Measurements from ENCODE around the gene CPEB4. TPM values are rescaled to one million over a fixed set of nuclear protein-coding genes. Genes with fewer than 3 reads are reported as not detected.

The CPEB4 gene
- total and polyA plus RNA-seq, 9 of the 15 experiments (the other 6 are each of a cell fraction or from before 2014, with no cell fraction given): 7.4 to 21.3 (median 12.4) TPM

DNA sequence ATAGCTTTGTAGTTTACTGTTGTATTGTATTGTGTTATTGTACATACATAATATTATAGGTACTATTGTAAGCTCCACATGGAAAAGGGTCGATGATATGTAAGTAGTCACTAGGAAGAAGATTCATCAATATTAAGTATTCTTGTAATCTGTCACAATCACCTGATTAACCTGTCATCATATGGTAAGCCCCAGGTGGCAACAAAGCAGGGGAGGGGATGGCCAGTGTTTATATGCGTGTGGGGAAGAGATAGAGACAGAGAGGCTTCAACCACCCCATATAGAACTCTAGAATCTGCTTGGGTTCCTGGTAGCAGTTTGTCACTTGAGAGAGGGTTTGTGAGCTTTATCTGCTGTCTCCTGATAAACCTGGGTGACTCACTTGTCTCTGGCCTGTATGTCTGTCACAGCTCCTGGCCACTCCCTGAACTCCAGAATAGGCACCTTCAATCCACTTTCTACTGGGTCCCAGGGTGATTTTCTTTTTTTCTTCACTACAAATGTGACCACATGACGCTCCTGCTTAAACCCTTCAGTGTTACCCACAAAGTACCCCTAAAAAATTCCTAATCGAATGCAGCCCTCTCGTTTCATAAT lies 48.9 kb upstream of the CPEB4 start (continued):
- TF ChIP-seq, protein P1, sequence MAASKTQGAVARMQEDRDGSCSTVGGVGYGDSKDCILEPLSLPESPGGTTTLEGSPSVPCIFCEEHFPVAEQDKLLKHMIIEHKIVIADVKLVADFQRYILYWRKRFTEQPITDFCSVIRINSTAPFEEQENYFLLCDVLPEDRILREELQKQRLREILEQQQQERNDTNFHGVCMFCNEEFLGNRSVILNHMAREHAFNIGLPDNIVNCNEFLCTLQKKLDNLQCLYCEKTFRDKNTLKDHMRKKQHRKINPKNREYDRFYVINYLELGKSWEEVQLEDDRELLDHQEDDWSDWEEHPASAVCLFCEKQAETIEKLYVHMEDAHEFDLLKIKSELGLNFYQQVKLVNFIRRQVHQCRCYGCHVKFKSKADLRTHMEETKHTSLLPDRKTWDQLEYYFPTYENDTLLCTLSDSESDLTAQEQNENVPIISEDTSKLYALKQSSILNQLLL (CRISPR knock-in tag; IDR thresholded peaks at IDR 0.05; ENCODE audit: borderline replicate concordance): no peak
- peak; percentile 85 to 97; a peak in 3 of 4 replicates for TF ChIP-seq HDAC1 (IDR thresholded peaks at IDR 0.05)
- TF ChIP-seq MEF2D (tag; conservative IDR thresholded peaks at IDR 0.05; ENCODE audit: low read depth): peak; percentile 67
- TF ChIP-seq NCOA6 (IDR thresholded peaks at IDR 0.05): no peak
- no peak for TF ChIP-seq GTF2A2 (tag; IDR thresholded peaks at IDR 0.05)
- no peak for TF ChIP-seq ZNF282 (CRISPR knock-in tag; IDR thresholded peaks at IDR 0.05)
- TF ChIP-seq ZNF551 (CRISPR knock-in tag; IDR thresholded peaks at IDR 0.05): no peak
- TF ChIP-seq RBM17 (IDR thresholded peaks at IDR 0.05; ENCODE audit: borderline replicate concordance, low read depth, low read length): no peak
- TF ChIP-seq, protein P2, sequence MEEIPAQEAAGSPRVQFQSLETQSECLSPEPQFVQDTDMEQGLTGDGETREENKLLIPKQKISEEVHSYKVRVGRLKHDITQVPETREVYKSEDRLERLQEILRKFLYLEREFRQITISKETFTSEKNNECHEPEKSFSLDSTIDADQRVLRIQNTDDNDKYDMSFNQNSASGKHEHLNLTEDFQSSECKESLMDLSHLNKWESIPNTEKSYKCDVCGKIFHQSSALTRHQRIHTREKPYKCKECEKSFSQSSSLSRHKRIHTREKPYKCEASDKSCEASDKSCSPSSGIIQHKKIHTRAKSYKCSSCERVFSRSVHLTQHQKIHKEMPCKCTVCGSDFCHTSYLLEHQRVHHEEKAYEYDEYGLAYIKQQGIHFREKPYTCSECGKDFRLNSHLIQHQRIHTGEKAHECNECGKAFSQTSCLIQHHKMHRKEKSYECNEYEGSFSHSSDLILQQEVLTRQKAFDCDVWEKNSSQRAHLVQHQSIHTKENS (CRISPR knock-in tag; IDR thresholded peaks at IDR 0.05): no peak
- TF ChIP-seq ZNF584 (CRISPR knock-in tag; IDR thresholded peaks at IDR 0.05; ENCODE audit: low read depth): peak; percentile 75
- no peak for TF ChIP-seq KDM4B (IDR thresholded peaks at IDR 0.05; ENCODE audit: borderline replicate concordance in 2 of 2, low read depth in 1 of 2)
- TF ChIP-seq, protein P3, sequence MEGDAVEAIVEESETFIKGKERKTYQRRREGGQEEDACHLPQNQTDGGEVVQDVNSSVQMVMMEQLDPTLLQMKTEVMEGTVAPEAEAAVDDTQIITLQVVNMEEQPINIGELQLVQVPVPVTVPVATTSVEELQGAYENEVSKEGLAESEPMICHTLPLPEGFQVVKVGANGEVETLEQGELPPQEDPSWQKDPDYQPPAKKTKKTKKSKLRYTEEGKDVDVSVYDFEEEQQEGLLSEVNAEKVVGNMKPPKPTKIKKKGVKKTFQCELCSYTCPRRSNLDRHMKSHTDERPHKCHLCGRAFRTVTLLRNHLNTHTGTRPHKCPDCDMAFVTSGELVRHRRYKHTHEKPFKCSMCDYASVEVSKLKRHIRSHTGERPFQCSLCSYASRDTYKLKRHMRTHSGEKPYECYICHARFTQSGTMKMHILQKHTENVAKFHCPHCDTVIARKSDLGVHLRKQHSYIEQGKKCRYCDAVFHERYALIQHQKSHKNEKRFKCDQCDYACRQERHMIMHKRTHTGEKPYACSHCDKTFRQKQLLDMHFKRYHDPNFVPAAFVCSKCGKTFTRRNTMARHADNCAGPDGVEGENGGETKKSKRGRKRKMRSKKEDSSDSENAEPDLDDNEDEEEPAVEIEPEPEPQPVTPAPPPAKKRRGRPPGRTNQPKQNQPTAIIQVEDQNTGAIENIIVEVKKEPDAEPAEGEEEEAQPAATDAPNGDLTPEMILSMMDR (IDR thresholded peaks at IDR 0.05 in 2 of 3, conservative IDR thresholded peaks at IDR 0.05 in 1 of 3; ENCODE audit: insufficient read depth in 2 of 3, low read depth in 1 of 3, low read length in 3 of 3): no peak
- TF ChIP-seq HNRNPH1 (optimal IDR thresholded peaks at IDR 0.05; ENCODE audit: low read depth, low read length): no peak
- TF ChIP-seq NFE2 (IDR thresholded peaks at IDR 0.05; ENCODE audit: low read depth): peak; percentile 74
- no peak for TF ChIP-seq SMARCA5 (IDR thresholded peaks at IDR 0.05)
- TF ChIP-seq ZNF174 (CRISPR knock-in tag; IDR thresholded peaks at IDR 0.05): no peak
- no peak for TF ChIP-seq ZFP30 (CRISPR knock-in tag; IDR thresholded peaks at IDR 0.05; ENCODE audit: borderline replicate concordance)
- peak; percentile 97 for TF ChIP-seq SMARCB1 (IDR thresholded peaks at IDR 0.05; ENCODE audit: insufficient read length, low read depth)
- TF ChIP-seq, protein P4, sequence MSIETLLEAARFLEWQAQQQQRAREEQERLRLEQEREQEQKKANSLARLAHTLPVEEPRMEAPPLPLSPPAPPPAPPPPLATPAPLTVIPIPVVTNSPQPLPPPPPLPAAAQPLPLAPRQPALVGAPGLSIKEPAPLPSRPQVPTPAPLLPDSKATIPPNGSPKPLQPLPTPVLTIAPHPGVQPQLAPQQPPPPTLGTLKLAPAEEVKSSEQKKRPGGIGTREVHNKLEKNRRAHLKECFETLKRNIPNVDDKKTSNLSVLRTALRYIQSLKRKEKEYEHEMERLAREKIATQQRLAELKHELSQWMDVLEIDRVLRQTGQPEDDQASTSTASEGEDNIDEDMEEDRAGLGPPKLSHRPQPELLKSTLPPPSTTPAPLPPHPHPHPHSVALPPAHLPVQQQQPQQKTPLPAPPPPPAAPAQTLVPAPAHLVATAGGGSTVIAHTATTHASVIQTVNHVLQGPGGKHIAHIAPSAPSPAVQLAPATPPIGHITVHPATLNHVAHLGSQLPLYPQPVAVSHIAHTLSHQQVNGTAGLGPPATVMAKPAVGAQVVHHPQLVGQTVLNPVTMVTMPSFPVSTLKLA (conservative IDR thresholded peaks at IDR 0.05): peak; percentile 60 to 85; a peak in 3 of 4 replicates
- TF ChIP-seq ZNF239 (CRISPR knock-in tag; IDR thresholded peaks at IDR 0.05): peak; percentile 39; the same call in 1 of the 2 replicates
- TF ChIP-seq ZNF197 (CRISPR knock-in tag; IDR thresholded peaks at IDR 0.05; ENCODE audit: low read depth): no peak; the same call in 1 of the 2 replicates
- TF ChIP-seq GTF2E2 (tag; IDR thresholded peaks at IDR 0.05): no peak; the same call in 1 of the 2 replicates
- TF ChIP-seq TCFL5 (CRISPR knock-in tag; conservative IDR thresholded peaks at IDR 0.05): no peak
